Tibial artery (tissue), 4 donors: ENCODE results near the gene EDNRB.

ENCODE experiments used
- DNase-seq, 2 donors: peaks; one replicate each; pipeline ENCODE4 v3.0.0-alpha.2; 2019
- H3K27ac ChIP-seq, 2 donors: fragments of 200-600 bp; sonication (generic) in 1 of 2; 1 replicate in 1 of 2; 2 replicates in 1 of 2; pipeline ENCODE4 v1.5.1; 2018 to 2019; ENCODE audit warnings: mild to moderate bottlenecking in 1 of 2
- H3K27me3 ChIP-seq, 2 donors: fragments of 200-600 bp; sonication (generic) in 1 of 2; one replicate each; pipeline versions ENCODE4 v1.5.1 to v1.6.0; 2016 to 2019
- H3K36me3 ChIP-seq, 3 donors: fragments of 200-600 bp; sonication (generic) in 2 of 3; one replicate each; pipeline ENCODE4 v1.5.1; 2016 to 2019; ENCODE audit warnings: mild to moderate bottlenecking in 2 of 3
- H3K4me1 ChIP-seq, 4 donors: fragments of 200-600 bp; sonication (generic) in 2 of 4; 1 replicate in 3 of 4; 2 replicates in 1 of 4; pipeline ENCODE4 v1.5.1; 2016 to 2019
- H3K4me3 ChIP-seq, 2 donors: fragments of 200-600 bp; sonication (generic) in 1 of 2; 1 replicate in 1 of 2; 2 replicates in 1 of 2; pipeline ENCODE4 v1.5.1; 2018 to 2019; ENCODE audit warnings: mild to moderate bottlenecking in 2 of 2
- H3K9me3 ChIP-seq, 3 donors: fragments of 200-600 bp; sonication (generic) in 1 of 3; one replicate each; pipeline ENCODE4 v1.5.1; 2016 to 2019
- CTCF ChIP-seq, 2 experiments: fragments of 200-600 bp in 1 of 2; fragments of 450-650 bp in 1 of 2; IDR thresholded peaks; one replicate each; pipeline ENCODE4 v1.5.1; 2017 to 2019; ENCODE audit warnings: antibody characterized with exemption in 2 of 2, mild to moderate bottlenecking in 1 of 2, moderate library complexity in 1 of 2
- intact Hi-C: fragments of 100-400 bp; cut with DNase I; formaldehyde crosslinking; loops from one replicate; pipeline ENCODE4 v1.15.0; 2023; ENCODE audit warnings: low total_unique reads

EDNRB gene

DNA sequence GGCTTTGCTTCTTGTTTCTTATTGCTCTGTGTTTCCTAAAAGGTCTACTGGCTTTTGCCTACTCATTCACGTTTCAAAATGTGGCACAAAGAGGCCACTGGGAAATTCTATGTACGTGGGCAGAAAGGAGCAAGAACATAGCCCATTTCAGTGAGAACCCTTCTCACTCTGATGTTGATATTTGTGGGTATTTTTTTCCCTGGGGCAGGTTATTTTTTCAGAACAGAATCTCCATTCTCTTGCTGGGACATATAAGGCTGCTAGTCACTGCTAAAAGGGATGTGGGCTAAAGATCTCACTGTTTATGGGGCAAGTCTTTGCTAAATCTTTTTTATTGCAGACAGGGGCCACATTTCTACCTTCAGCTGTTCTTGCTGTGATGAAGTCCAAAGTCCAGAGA, 27.1 kb downstream of the EDNRB start:
- Histone ChIP-seq H3K27me3 (no peaks in the 10 kb centered on the region), H3K4me3 (no peak overlapping the region), H3K27ac (no peak overlapping the region), H3K9me3 (no peaks in the 10 kb centered on the region), H3K4me1 (peaks cover 0 to 9% (median 0%) of the 10 kb centered on the region in 4 donors), H3K36me3 (no peaks in the 10 kb centered on the region)
- DNase-seq = no peak
- no peak for TF ChIP-seq CTCF (IDR thresholded peaks at IDR 0.05)
- intact Hi-C loops = no loop called here

- H3K9me3 ChIP-seq = no peaks in the 10 kb centered on the region
- DNase-seq = no peak
- no peak overlapping the region for H3K4me3 ChIP-seq
- no peak for TF ChIP-seq CTCF (IDR thresholded peaks at IDR 0.05)
- H3K36me3 ChIP-seq = no peaks in the 10 kb centered on the region
- H3K27ac ChIP-seq = no peak overlapping the region
- no peaks in the 10 kb centered on the region for H3K27me3 ChIP-seq
- peaks cover 0 to 9% (median 0%) of the 10 kb centered on the region in 4 donors for H3K4me1 ChIP-seq
- intact Hi-C loops = no loop called here
Measured at GRCh38 chr13:77891041-77891440, 27.6 kb downstream of the EDNRB start.

- no peak for TF ChIP-seq CTCF (IDR thresholded peaks at IDR 0.05)
- no peaks in the 10 kb centered on the region for H3K36me3 ChIP-seq
Measured at GRCh38 chr13:77883328-77883727, 35.3 kb downstream of the EDNRB start.

DNA sequence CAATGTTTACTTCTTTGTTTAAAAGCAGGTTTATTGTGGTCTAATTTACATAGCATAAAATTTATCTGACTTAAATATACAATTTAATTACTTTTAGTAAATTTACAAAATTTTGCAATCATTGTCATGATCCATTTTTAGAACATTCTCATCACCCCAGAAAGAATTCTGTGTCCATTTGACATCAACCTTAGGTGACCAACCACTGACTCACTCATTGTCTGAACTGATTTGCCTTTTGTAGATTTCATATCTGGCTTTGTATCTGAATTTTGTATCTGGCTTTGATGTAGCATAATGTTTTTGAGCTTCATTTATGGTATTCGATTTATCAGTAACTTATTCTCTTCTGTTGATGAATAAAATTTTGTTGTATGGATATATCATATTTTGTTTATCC, 40.4 kb downstream of the EDNRB start:
- Histone ChIP-seq H3K9me3 (no peaks in the 10 kb centered on the region), H3K4me3 (no peak overlapping the region), H3K36me3 (no peaks in the 10 kb centered on the region), H3K27me3 (no peaks in the 10 kb centered on the region), H3K4me1 (no peaks in the 10 kb centered on the region), H3K27ac (no peak overlapping the region)
- TF ChIP-seq CTCF (IDR thresholded peaks at IDR 0.05) = no peak
- intact Hi-C loops = no loop called here
- no peak for DNase-seq

More at GRCh38 chr13:77883328-77883727, 35.3 kb downstream of the EDNRB start:
- intact Hi-C loops = no loop called here
- no peak for DNase-seq
- no peaks in the 10 kb centered on the region for H3K9me3 ChIP-seq
- H3K27ac ChIP-seq = no peak overlapping the region
- H3K4me3 ChIP-seq = no peak overlapping the region
- no peaks in the 10 kb centered on the region for H3K4me1 ChIP-seq
- no peaks in the 10 kb centered on the region for H3K27me3 ChIP-seq

DNA sequence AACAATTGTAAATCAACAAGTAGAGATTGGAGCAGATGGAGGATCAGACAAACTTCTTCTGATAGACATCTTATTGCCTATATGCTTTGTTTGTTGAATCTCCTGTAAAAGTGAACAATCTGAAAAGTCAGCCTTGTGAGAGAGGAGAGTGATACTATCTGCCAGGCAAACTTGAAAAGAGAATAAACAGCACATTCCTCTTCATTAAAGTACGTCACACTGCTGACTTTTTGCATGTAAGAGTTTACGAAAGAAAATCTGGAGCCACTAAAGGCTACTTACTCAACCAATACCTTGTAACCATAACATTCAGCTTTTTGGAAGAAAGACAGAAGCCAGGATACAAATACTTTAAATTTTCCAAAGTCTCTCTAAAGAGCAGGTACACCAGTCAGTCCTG, 42.5 kb downstream of the EDNRB start:
- Histone ChIP-seq H3K9me3 (no peaks in the 10 kb centered on the region), H3K27ac (no peak overlapping the region), H3K4me3 (no peak overlapping the region), H3K36me3 (no peaks in the 10 kb centered on the region), H3K27me3 (no peaks in the 10 kb centered on the region), H3K4me1 (no peaks in the 10 kb centered on the region)
- no peak for DNase-seq
- TF ChIP-seq CTCF (IDR thresholded peaks at IDR 0.05) = no peak
- intact Hi-C loops = no loop called here

DNA sequence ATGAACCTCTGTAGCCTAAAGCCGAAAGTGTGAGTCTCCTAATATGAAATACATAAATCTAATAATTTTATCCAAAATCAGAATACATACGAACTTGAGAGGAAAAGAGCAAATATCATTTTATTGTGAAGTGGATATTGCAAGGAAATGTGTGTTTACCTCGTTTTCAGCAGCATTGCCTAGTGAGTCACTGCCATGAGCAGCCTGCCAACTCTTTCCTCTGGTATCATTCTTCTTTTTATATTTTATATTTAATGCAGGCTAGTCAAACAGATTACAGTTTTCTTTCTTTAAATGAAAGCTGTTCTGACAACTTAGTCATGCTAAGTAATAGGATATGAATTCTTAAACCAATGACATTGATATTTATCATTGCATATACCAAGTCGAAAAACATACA, 44.2 kb downstream of the EDNRB start:
- Histone ChIP-seq H3K27ac (no peak overlapping the region), H3K27me3 (no peaks in the 10 kb centered on the region), H3K4me1 (no peaks in the 10 kb centered on the region), H3K4me3 (no peak overlapping the region), H3K36me3 (no peaks in the 10 kb centered on the region), H3K9me3 (no peaks in the 10 kb centered on the region)
- no peak for DNase-seq
- no peak for TF ChIP-seq CTCF (IDR thresholded peaks at IDR 0.05)
- intact Hi-C loops = no loop called here
